DMS79 treated with DMSO at 0.1 percent for 48 hours (cell line): ENCODE results near the gene CHN2.
A peak's percentile ranks its signal among the peaks of the same experiment; 100 is the strongest.

Experiments
- DNase-seq: peaks from one replicate; lab custom pipeline; 2025; lab: John Stamatoyannopoulos, UW

Gene CHN2

DNA sequence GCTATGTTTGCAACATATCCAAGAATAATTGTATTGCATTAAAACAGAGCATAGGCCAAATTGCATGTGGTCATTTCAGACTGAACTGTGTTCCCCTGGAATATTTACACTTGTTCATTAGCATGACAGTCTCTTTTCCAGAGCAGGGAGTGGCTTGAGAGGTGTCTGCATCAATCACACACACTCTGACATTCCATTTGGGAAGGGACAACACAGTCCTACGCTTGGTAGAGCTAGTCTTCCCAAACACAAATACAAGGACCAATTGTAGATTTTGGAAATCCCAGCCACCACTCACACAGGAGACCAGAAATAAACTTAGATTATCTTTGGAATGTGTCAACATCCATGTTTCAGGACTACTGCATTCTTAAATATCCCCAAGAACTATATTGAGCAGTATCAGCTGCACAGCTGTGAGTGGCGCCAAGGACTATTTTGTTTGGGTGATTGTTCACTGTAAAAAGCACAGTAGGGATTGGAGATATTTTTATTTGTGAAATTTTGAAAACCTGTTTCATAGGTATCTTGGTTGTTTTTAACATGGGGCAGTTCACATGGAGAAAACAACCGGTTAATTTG, 275.5 kb downstream of the CHN2 start:
- no peak for DNase-seq

- no peak for DNase-seq
Measured at GRCh38 chr7:29471444-29472138, 277.0 kb downstream of the CHN2 start.

DNA sequence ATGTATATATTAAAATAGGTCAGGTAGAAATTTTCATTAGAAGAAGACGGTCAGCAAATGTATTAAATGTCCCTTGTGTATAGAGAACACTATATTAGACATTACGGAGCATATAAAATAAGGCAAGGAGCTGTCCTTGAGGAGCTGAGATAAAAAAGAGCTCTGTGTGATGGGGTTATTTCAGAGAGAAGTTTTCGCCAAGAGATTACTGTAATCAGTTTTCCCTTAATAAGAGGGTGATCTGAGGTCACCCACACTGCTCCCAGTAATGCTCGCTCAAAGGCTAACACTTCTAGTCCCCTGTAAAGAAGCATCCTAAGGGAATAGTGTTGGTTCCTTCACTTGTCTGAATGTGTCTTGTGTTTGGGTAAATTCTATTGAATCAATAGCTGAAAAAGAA, 282.3 kb downstream of the CHN2 start:
- no peak for DNase-seq

- no peak for DNase-seq
Measured at GRCh38 chr7:29478226-29478625, 283.7 kb downstream of the CHN2 start.

DNA sequence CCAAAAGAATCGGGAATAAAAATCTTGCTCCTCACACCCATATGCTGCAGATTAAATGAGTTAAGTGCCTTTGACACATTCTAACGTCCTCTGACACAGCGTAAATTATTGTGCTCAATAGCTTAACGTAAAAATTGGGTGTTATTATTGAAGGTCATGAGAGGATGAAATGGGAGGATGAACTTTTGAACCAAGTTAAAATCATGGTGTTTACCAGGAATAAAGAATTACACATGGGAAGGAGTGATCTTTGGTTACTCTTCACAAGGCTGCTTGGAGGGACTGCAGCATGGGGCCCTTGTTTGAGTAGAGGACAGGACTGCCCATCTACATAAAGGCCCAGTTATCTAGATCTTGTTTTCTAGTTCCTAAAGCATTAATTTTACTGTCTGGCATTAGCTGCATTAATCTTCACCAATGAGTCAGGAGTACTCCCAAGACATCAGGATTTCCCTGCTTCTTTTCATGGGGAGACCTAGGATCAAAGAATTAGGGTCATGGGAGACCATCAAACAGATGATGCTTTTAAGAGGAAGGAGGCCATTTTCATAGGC, 284.2 kb downstream of the CHN2 start:
- DNase-seq = no peak

GRCh38 chr7:29479301-29480200, 285.0 kb downstream of the CHN2 start:
- no peak for DNase-seq

DNA sequence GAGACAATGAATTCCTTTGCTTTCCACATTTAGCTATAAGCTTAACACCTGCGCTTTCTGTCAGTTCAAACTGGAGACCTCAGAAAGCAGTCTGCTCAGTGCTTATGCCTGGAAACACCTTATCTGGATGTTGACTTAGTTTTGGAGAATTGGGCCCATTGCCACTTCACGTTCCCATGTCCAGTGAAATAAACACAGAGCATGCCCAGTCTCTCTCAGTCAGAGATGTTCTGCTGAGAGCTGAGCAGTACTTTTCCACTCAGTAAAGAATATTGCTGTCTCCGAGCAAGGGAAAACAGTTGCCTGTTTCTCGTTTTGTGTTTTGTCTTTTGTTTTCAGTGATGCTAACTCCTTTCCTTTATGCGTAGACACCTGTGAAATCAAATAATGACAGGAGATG, 285.9 kb downstream of the CHN2 start:
- peak; percentile 6 for DNase-seq

DNA sequence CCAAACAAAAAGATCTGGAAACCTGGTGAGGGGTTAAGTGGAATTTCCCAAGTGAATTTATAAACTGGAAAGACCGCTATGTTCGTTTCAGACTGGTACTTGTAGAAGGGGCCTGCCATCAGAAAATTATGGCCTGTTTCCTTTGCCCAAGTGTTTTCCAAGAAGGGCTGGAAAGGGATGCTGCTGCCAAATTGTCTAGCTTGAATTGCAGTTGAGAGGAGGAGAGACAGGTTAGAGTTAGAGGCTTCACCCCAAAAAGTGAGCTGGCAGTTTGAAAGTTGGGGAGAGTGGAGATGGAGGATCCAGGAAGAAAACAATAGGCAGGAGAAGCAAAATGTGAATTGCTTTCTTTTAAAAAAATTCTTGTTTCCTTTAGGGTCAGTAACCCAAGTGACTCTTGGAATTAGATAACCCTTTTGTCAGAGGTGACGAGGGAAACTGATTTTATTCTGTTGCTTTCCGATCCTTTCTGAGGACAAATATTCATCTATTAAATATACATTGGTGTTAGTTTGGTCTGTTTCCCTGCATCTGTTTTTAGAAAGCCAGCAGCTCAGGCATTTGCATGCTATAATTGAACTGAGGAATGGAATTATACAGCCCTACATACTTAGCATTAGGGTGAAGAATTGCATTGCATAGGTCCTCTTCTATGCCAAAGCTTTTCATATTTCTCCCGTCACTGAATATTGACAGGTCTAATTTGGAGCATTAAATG, 286.5 kb downstream of the CHN2 start:
- DNase-seq = peak; percentile 33

- DNase-seq = peak; percentile 63
Measured at GRCh38 chr7:29482056-29482455, 287.5 kb downstream of the CHN2 start.

DNA sequence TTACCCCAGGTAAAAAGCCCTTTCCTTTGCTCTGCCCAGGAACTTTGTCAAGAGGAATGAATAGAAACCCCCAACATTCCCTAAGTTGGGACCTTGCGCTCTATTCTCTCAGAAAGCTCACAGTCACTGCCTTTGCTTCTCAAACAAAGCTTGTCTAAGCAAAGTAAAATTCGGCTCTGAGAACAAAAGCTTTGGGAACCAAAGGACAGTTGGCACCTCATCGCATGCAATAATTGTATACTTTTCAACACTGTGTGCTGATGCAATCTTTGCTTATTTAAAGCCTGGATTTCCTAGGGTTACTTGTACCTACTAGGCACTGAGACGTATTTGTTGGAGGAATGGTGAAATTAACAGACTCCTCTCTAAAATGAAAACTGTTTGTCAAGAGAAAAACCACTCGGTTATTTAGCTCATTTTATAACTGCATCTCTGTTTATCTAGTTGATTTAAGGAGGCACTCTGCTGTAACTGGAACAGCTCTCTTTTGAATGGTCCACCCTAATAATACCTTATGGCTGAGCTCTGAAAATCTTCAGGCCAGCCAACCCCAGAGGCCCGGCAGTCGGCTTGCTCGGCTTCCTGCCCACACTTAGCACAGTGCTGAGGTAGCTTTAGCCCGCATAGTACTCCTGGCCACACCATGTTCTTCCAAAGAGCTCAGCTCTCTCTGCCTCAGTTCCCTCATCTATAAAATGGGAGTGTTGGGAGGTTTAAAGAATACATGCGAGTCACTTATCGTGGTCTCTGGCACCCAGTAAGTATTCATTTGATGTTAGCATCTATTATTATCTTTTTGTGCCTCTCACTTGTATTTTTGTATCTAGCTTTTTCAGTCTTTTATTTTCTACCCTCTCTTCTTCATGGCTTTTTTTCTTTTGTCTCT, 288.9 kb downstream of the CHN2 start:
- no peak for DNase-seq

DNA sequence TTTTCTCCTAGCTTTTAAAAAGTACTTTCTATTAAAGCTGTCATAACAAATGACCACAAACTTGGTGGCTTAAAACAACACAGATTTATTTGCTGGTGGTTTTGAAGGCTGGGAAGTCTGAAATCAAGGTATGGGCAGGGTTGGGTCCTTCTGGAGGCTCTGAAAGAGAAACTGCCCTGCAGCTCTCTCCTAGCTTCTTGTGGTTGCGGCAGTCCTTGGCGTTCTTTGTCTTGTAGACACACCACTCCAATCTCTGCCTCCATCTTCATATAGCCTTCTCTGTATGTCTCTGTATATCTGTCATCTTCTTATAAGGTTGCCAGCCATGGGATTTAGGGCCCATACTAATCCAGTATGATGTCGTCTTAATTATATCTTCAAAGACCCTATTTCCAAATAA, 289.7 kb downstream of the CHN2 start:
- no peak for DNase-seq

- peak; percentile 9 for DNase-seq
Measured at GRCh38 chr7:29485339-29486190, 291.0 kb downstream of the CHN2 start.

DNA sequence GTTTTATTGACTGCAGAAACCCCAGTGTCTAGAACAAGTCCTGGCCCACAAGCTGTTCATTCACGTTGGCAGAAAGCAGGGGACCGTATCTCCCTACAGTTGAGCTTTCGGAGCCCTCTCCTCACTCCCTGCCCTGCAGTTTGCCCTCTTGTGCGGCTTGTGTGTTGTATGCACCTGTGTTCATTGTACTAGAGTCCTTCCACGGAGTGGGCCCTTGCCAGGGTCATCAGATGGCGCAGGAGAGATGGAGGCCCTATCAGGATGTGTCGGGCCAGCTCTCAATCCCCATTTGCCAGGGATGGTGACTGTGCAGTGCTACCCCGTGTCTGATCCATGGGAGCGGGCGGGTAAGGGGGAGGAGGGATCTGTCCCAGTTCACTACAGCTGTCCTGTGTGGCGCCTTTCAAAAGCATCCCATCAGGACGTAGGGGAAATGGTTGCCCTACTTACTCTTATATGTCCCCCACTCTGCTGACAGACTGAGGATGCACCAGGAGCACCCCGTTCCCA, 291.7 kb downstream of the CHN2 start:
- no peak for DNase-seq

GRCh38 chr7:29487424-29487823, 292.8 kb downstream of the CHN2 start:
- DNase-seq = no peak

- no peak for DNase-seq
Measured at GRCh38 chr7:29488203-29488970, 293.8 kb downstream of the CHN2 start.

DNA sequence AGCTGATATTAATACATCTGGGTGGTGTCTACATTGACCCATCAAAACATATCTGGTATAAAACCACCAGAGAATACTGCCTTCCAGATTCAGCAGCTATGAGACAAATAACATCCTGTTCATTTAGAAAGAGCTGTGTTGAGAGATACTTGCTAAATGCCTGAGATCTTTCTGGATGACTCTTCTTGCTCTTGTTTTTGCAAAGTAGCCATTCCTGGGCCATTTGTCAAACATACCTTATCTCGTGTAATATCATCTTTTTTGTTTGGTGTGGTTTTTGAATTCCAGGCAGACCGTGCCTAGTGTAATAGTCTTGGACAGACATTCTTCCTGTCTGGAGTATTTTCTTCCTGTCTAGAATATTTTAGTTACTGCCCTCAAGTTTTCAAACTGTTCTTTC, 294.4 kb downstream of the CHN2 start:
- DNase-seq = no peak

GRCh38 chr7:29490094-29490607, 295.6 kb downstream of the CHN2 start:
- DNase-seq = no peak

- no peak for DNase-seq
Measured at GRCh38 chr7:29494350-29494749, 299.8 kb downstream of the CHN2 start.

DNA sequence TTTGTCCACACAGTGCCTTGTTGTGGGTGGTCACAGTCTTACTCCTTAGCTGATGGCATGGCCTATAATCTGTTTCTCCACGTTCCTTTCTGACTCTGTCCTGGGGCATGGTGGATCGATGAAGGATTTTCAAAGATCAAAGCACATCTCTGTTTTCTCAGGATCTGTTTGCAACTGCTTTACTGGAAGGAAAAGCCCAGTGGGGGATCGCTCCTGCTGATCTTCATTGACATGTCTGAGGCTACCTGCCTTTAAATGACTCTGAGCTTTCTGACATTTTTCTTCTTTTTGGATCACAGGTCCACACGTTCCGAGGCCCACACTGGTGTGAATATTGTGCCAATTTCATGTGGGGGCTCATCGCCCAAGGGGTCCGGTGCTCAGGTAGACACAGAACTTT, 301.1 kb downstream of the CHN2 start:
- DNase-seq = no peak
